CMK (cell line): ENCODE measurements around the gene ANKRD44.
"Not testable (repeated sequence)": the region's sequence is repeated elsewhere in the genome, so short reads cannot be mapped to it uniquely, and the experiment has no call there.

Experiments
- DNase-seq: peaks from one replicate; pipeline ENCODE4 v3.0.0-alpha.2; 2010; ENCODE audit warnings: low read depth

Gene ANKRD44

DNA sequence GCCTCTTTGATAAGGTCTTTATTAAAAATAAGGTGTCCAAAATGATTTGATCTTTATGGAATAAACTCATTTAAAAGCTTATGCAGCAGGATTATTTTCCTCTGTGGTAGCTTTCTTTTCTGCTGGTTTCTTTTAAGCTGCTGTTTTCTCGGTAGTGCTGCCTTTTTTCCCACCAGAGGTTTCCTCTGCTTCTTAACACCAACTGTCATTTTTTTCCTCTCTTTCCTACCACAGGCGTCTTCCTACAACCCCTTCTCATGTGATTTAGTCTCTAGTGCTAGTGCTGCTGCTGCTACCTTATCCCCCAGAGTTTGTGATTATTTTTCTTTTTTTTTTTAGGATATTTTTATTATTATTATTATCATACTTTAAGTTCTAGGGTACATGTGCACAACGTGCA lies 281.9 kb downstream of the ANKRD44 start:
- no peak for DNase-seq

DNA sequence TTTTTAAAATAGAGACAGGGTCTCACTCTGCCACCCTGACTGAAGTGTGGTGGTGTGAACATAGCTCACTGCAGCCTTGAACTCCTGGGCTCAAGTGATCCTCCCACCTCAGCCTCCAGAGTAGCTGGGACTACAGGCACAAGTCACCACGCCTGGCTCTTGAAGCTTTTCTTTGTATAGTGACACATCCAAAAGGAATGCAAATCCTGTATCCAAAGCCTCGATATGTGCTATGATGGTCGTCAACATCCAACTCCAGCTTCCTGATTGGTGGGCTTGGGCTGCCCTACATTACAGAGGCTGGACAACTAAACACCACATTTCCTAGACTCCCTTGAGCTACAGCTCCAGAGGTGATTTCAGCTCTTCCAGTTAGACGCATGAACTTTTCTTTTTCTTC lies 282.4 kb downstream of the ANKRD44 start:
- no peak for DNase-seq

DNA sequence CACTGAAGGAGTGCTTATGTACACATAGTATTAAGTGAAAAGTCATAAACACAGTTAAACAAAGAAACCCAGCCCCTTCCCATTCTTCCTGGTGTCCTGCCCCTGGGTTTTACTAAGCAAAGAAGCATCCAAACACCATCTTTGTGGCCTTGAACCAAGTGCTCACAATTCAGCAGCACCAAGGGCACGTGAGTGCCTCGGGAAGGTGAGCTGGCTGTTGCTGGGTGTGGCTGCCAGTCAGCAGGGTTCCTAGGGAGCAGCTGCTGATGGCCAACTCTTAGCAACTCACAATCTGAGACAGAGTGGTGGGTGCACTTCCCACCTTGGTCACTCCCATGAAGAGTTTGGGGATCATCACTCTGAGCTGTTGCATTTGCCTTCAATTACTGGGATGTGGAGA lies 286.4 kb downstream of the ANKRD44 start:
- DNase-seq: no peak

DNA sequence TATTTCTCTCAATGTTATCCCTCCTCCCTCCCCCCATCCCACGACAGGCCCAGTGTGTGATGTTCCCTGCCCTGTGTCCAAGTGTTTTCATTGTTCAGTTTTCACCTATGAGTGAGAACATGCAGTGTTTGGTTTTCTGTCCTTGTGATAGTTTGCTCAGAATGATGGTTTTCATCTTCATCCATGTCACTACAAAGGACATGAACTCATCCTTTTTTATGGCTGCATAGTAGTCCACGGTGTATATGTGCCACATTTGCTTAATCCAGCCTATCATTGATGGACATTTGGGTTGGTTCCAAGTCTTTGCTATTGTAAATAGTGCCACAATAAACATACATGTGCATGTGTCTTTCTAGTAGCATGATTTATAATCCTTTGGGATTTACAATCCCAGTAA lies 289.7 kb downstream of the ANKRD44 start:
- DNase-seq: not testable (repeated sequence)

DNA sequence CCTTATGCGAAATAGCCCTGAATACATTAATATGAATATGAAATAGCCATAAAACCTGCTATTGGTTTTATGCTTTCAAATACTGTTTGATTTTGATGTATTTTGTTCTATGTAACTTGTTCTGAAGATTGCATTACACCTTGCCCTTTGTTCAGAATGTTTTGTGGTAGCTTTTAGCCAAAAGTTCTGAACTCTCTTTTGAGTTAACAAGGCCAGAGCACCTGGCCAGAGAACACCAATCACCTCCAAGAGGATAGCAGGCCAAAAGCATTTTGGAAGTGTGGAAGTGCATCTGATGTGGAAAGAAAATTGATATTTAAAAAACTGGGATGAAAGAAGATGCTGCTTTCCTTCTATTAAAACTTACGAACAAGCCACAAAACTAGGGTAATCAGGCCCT lies 297.5 kb downstream of the ANKRD44 start:
- DNase-seq: no peak

DNA sequence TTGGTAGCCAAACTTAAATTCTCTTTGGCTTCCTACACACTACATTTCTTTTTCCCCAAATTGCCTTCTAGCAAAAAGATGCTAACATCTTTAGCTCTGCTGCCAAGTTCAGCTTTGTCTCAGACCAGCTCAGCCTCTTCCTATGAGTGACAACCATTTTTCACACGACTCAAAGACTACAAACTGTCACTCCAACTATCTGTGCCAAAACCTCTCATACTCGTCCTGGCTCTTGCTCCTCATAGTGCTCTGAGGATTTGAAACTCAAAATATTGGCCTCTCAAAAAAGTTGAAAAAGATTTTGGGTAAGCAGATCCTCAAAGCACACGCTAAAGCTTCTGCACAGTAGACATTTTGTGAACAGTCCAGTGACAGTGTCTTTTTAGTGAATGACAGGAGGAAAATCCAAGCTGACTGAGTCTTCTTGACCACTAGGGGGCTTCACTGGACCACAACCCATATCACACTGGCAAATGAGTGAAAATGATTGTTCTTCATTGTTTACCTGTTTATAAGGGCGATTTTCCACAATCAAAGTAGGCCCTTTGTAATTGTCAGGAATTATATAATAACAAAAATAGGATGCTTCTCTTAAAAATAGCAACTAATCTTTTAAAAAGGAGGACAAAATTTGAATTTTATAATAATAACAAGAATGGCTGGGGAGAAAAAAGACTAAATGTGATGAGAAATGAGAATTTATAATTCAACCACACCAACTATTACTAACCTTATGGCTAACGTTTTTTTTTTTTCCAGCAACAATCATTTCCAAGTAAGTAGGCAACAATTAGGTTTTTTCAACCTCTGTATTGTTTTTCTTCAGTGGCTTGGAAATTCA lies 298.6 kb downstream of the ANKRD44 start:
- DNase-seq: peak; percentile 12

DNA sequence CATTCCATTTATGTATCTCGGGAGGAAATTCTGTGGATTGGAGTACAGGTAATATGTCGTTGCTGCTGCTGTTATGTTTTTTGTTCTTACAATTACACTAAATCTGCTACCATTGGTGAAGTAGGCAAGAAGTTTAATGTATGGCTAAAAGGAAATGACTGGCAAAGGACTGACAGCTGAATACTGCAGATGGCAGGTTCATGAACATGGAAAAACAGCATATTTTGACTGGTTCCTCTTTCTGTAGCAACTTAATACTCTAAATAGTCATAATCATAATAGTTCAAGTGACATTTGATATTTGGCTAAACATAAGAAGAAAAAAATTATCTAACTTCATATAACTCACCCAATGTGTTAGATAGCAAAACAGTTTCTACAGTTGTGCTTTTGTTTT lies 299.6 kb downstream of the ANKRD44 start:
- no peak for DNase-seq

DNA sequence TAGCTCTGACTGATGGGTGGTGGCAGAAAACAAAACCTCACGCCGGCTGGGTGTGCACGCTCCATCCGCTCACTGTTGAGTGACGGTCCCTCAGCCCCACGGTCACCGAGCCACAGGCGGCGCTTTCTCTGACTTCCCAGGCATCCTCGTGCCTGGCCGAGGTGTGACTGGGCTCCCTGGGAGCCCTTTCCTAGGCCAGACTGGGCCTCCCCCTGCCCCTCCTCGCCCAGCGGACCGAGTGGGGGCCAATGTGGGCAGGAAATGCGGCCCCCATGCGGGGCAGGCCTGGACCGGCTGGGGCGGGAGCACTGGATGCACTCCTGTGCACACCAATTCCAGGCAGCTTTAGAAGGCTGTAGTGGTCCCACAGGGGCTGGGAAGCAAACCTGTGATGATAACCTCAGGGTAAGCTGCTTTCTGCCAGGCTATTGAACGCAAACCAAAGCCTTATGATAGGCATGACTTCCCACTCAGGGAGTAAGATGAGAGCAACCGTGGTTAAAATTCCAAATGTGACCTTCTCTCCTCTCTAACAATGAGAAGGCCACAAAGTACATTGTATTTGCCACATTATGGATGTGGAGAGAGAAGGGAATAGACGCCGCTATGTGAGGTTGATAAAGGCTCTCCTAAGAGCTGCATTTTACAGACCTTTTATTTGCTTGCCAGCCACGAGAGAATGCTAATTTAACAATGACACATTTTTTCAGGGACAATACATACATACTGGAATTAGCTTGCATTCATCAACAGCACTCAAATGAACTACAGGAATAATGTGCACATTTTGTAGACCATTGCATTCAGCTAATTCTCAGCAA lies 300.2 kb downstream of the ANKRD44 start:
- no peak for DNase-seq

DNA sequence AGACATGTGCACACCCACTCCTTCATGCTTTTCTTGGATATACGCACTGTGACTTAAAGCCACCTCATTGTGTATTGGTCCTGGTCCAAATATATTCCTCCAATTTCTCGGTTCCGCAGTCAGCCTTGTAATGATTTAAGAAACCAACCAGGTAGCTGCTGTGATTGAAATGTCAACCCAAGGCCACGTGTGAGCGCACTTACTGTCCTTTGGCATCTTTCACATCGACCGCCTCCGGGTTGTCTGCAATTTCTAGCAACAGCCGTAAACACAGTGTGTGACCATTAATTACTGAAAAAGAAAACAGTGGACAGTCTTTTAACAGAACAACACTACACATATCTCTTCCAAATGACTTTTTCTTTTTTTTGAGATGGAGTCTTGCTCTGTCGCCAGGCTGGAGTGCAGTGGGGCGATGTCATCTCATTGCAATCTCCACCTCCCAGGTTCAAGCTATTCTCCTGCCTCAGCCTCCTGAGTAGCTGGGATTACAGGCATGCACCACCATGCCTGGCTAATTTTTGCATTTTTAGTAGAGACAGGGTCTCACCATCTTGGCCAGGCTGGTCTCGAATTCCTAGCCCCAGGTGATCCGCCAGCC lies 301.7 kb downstream of the ANKRD44 start:
- DNase-seq: not testable (repeated sequence)

DNA sequence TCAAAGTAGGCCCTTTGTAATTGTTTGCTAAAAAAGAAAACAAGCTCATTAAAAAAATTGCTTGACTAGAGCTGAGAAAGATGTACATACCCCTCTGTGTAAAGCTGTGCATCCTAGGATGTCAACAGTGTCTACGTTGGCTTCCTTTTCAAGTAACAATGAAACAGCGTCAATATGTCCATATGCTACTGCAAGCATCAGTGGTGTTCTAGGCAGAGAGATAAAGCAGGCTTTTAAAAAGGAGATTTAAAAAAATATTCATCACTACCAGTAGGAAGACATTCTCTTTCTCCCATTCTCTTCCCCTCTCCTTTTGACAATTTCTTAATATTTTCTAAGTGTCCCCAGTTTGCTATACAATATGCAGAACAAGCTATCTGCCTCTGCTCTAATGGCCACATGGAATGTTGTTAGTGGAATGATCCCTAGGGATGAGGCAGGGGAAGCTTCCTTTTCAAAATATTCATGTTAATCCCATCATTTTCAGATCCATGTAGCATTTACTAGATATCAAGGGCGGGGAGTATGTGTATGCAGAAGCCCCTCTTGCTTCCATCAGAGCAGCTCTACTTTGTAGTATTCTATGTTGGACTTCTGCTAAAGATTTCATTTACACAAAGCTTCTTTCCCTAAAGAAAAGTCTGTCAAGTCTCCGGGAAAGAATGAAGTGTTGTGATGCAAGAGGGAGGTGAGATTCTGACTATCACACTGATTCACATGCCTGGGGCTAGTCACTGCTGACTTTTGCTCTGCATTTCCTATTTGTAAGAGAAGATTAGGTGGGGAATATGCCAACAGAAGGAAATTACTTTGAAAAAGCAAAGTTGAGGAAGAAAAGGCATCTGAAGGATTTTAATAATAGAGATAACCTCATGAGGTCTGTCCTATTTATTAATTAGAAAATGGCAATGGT lies 302.6 kb downstream of the ANKRD44 start:
- no peak for DNase-seq

DNA sequence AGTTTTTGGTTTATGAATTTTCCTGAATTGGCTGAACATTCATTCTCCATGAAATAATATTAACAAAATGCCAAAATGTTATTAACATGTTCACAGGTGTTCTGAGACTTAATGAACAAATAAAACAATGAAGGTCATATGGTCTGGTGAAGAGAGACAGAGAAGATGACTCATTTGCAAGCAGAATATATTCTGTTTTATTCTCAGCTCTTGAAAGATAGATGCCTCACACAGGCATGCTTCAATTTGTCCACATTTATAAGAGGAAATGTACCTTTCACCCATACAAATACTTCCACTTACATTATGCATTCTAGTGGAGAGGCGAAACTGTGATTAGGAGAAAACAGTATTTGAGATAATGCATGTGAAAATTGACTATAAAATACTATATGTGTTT lies 308.7 kb downstream of the ANKRD44 start:
- no peak for DNase-seq

DNA sequence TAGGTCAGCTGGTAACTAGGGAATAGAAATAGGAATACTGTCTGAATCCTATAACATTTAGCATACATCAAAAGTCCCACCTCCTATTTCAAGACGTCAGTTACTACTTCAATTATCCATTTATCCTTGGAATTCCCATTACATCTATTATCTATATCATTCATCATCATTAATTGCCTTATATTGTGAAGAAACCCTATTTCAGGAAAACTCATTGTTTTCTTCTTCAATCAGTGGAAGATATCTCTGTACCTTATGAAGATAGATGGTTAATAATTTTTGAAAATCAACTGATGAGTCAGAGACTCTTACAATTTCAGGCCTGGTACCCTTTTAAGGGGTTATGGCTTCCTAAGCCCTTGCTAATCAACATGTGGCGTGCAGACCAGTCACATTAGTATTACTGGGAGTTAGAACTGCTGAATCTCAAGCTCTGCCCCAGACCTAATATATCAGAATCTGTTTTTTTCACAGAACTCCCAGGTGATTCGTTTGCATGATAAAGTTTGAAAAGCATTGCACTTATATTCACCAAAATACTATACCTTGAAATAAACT lies 314.7 kb downstream of the ANKRD44 start:
- DNase-seq: no peak

DNA sequence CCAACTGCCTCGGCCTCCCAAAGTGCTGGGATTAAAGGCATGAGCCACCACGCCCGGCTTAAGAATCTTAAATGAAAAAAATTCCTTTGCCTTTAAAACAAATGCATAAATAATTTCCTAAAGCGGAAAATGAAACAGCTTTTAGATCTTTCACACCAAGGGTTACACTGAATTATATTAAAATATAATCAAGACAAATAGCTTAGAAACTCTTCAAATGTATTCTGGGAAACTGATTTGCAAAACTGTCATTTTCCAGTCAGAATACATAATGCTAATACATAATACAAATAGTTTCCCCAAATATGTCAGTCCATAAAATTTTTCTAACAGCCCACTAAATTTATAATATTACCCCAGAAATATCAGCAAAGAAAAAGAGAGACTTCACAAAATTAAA lies 315.8 kb downstream of the ANKRD44 start:
- DNase-seq: no peak

DNA sequence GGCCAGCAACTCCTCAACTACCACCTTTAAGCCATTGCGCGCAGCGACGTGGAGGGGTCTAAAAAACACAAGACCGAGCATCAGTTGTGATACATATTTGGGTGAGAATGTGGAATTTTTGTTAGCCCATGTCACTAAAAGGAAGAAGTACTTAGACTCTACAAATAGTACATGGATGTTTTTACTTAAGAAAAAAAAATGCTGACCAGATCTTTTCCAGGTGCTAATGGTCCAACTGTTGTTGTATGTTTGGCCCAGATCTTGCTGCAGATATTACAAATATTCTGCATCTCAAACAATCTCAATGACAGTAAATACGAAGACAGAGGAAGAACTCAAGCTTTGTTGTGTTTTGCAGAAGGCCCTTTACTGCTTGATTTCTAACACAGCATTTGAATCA lies 317.0 kb downstream of the ANKRD44 start:
- no peak for DNase-seq

DNA sequence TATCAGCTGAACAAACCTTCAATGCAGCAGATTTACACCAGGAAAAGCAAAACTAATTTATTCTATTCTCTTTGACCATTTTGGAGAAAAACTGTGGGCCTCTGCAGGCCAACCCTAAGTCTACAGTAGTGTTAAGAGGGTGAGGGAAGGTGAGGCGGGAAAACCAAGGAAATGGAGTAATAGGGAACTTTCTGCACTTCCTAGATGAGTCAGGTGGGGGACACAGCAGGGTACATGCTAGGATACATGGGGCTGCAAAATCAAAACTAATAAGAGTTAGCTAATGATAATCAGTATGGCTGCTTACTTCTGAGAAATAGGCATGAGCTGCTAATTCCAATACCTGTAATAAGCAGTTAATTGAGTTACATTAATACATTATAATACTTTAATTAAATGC lies 318.1 kb downstream of the ANKRD44 start:
- no peak for DNase-seq

DNA sequence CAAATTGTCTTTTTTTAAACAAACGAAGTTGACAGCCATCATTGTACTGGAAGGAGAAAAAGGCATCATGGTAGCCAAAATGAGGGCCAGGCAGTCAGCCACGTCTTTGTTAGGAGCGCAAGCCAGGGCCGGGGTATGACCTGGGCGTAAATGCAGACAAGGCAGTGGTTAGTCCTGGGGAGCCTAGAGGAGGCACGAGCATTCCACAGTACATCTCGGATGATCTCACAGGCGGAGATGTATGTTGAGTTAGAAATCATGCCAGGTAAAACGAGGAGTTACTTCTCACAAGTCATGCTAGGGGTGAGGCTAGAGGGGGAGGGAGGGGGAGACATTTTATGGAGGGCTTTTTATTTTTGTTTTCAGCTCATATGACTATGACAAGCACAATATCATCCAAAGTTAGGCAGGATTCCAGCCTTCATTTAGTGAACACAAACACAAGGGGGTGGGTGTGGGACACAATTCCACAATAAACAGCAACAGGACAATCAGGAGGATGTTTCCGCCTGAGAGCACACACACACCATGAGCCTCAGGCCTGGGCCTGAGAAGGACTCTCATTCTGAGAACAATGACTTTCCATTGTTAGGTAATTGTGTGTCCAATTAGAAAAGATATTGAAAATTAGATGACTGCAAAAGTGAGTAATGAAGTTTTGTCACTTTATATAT lies 319.7 kb downstream of the ANKRD44 start:
- no peak for DNase-seq

DNA sequence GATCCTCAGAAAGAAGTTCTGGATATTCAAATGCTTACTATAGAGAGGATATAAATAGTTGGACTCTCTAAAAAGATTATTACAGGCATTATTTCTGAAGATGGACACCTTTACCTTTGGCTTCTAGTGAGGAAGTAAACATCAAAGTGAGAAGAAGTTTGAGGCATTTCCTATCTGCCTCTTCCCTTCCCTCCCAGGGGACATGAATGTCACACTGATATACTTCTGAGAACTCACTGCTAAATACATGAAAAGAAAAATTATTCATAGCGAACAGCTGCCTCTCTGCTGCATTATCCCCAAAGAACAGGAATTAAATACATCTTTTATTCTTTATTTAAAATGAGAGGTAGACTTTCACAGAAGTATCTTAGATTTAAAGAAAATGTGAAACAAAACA lies 320.5 kb downstream of the ANKRD44 start:
- DNase-seq: no peak

DNA sequence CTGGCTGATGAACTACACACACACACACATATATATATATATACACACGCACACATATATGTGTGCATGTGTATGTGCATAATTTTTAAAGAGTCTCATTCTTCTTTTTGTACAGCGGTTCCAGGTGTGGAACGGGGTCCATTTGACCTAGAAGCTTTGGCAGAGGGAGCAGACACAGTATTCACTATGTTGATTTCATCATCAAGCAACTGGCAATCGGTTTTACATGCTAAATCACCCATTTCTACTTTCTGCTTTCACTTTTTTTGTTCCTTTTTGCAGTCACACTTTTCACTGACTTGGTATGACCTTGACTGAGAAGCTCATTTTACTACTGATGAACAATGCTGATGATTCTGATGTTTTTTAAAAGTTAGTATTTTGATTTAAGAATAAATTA lies 321.1 kb downstream of the ANKRD44 start:
- DNase-seq: no peak

DNA sequence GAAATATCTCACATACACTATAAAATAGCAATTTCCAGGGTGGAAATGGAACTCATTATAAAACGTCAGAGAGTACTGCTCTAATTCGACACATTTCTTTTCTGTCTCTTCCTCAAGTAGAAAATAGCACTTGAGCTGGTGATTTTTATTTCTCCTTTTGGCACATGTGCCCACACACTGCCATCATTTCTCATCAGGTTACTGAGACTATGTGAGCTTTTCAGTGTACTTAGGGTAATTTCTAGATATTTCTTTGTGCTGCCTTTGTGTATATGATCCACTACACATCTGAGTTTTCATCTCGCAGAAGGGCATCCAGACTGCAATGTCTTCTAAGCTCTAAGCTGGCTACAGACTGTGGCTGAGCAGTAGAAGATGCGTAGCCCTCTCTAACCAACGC lies 321.9 kb downstream of the ANKRD44 start:
- no peak for DNase-seq

DNA sequence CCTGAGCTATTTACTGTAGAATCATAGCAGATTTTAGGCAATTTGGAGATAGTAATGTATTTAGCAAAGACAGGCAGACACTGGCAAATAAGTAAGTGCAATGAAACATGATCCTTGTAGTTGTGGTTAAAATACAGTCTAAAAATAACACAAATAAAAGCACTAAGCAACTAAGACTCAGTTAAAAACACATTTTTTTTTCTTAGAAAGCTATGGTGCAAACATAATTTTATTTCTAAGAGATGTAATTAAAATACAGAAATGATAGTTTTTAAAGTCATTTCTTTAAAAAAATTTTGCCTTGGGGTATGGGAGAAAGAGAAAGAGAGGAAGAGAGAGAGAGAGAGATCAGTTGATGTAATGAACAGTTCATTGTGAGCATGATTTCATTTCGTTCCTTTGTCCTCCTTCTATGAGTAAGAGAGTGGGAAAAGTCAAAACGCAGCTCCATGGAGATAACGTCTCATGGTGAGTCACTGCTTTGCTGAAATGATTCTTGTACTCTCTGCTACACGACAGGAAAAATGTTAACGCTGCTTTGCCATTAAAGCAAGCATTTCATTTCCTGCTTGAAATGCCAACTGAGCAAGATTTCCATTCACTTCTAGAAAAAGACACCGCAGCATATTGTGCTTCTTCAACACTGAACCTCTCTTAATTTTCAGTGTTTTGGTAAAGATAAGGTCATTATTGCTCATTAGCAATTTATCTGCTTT lies 322.8 kb downstream of the ANKRD44 start:
- no peak for DNase-seq
